GM12878 (cell line): Measurements from ENCODE around the gene DNAJC17.

Experiments used
- ATF2 ChIP-seq: IDR thresholded peaks from 2 replicates; pipeline ENCODE4 v1.6.1; 2012; ENCODE audit warnings: low read length, inconsistent platforms
- CREM ChIP-seq: IDR thresholded peaks from 2 replicates; pipeline ENCODE4 v1.6.1; 2014; ENCODE audit warnings: antibody characterized with exemption, low read depth
- EP300 ChIP-seq, 2 experiments: fragments of 150-350 bp in 1 of 2; IDR thresholded peaks; 2 replicates each; pipeline ENCODE4 v1.6.1; 2011 to 2012; ENCODE audit warnings: low read depth in 2 of 2, low read length in 2 of 2, borderline replicate concordance in 1 of 2, improper control_type of control experiment in 1 of 2, inconsistent platforms in 1 of 2; ENCODE audit not compliant: control insufficient read depth in 1 of 2
- EZH2 ChIP-seq: IDR thresholded peaks from 2 replicates; pipeline ENCODE4 v1.6.1; 2012; ENCODE audit warnings: low read depth, mild to moderate bottlenecking, control low read depth, inconsistent platforms, low read length, borderline replicate concordance; ENCODE audit not compliant: control insufficient read depth
- HDGF ChIP-seq: fragments of 450-650 bp; IDR thresholded peaks from 2 replicates; pipeline ENCODE4 v1.6.1; 2016; ENCODE audit warnings: antibody characterized with exemption
- MTA2 ChIP-seq: fragments of 450-650 bp; IDR thresholded peaks from 2 replicates; pipeline ENCODE4 v1.6.1; 2016; ENCODE audit warnings: low read depth, mild to moderate bottlenecking, moderate library complexity
- NFYB ChIP-seq: IDR thresholded peaks from 2 replicates; pipeline ENCODE4 v1.6.1; 2011; ENCODE audit warnings: low read depth, mild to moderate bottlenecking, low read length, improper control_type of control experiment, moderate library complexity; ENCODE audit not compliant: insufficient read depth
- POLR2A ChIP-seq: IDR thresholded peaks from 2 replicates; pipeline ENCODE4 v1.6.1; 2011; ENCODE audit warnings: low read depth, mild to moderate bottlenecking, low read length
- SRF ChIP-seq, 2 experiments: IDR thresholded peaks; 2 replicates each; pipeline ENCODE4 v1.6.1; 2011; ENCODE audit warnings: low read depth in 2 of 2, low read length in 2 of 2, mild to moderate bottlenecking in 1 of 2, moderate library complexity in 1 of 2
- ZBTB11 ChIP-seq: fragments of 450-650 bp; formaldehyde crosslinking; IDR thresholded peaks from 2 replicates; pipeline ENCODE4 v1.5.0; 2022; ENCODE audit warnings: mild to moderate bottlenecking, missing genetic modification characterization
- ZNF274 ChIP-seq: IDR thresholded peaks from one replicate; pipeline ENCODE4 v1.8.0; 2011; ENCODE audit not compliant: insufficient read length, insufficient read depth
- TF ChIP-seq, protein P1 (sequence below), 3 experiments: IDR thresholded peaks in 2 of 3; conservative IDR thresholded peaks in 1 of 3; 2 replicates each; pipeline ENCODE4 v1.5.1; 2011; ENCODE audit warnings: low read depth in 3 of 3, low read length in 3 of 3, mild to moderate bottlenecking in 3 of 3, control low read depth in 2 of 3, moderate library complexity in 2 of 3, inconsistent platforms in 1 of 3, mixed read lengths in 1 of 3; ENCODE audit not compliant: control insufficient read depth in 2 of 3, insufficient read depth in 1 of 3; ENCODE audit errors: extremely low read depth in 1 of 3

DNA sequence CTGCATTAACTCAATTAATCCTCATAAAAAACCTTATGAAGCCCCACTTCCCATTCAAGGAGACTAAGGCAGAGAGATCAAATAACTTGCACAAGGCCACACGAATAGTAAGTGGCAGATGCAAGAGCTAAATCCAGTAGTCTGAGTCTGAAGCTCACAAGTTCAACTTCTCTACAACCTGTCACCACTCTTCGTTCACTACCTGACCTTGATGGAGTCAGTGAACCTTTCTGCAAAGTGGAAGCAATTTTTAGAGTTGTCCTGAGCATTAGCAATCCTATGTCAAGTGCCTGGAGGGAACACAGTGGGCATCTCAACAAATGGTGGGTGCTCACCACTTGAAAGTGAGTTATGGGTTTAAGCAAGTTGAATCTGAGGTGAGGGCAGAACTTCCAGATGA lies 34.5 kb upstream of the DNAJC17 start:
- TF ChIP-seq POLR2A, result no peak
- TF ChIP-seq ZBTB11 (CRISPR knock-in tag), result no peak
- TF ChIP-seq MTA2, result no peak
- TF ChIP-seq SRF (IDR thresholded peaks at IDR 0.05; ENCODE audit: low read depth in 2 of 2, low read length in 2 of 2), result no peak
- TF ChIP-seq, protein P1, sequence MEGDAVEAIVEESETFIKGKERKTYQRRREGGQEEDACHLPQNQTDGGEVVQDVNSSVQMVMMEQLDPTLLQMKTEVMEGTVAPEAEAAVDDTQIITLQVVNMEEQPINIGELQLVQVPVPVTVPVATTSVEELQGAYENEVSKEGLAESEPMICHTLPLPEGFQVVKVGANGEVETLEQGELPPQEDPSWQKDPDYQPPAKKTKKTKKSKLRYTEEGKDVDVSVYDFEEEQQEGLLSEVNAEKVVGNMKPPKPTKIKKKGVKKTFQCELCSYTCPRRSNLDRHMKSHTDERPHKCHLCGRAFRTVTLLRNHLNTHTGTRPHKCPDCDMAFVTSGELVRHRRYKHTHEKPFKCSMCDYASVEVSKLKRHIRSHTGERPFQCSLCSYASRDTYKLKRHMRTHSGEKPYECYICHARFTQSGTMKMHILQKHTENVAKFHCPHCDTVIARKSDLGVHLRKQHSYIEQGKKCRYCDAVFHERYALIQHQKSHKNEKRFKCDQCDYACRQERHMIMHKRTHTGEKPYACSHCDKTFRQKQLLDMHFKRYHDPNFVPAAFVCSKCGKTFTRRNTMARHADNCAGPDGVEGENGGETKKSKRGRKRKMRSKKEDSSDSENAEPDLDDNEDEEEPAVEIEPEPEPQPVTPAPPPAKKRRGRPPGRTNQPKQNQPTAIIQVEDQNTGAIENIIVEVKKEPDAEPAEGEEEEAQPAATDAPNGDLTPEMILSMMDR (IDR thresholded peaks at IDR 0.05 in 2 of 3, conservative IDR thresholded peaks at IDR 0.05 in 1 of 3; ENCODE audit: control insufficient read depth in 2 of 3, extremely low read depth in 1 of 3, insufficient read depth in 1 of 3, low read depth in 3 of 3, low read length in 3 of 3), result no peak
- TF ChIP-seq HDGF, result no peak
- TF ChIP-seq NFYB, result no peak
- TF ChIP-seq ATF2, result no peak
- TF ChIP-seq EZH2, result no peak
- TF ChIP-seq ZNF274, result no peak
- TF ChIP-seq CREM, result no peak
- no peak for TF ChIP-seq EP300 (IDR thresholded peaks at IDR 0.05; ENCODE audit: borderline replicate concordance in 1 of 2, control insufficient read depth in 1 of 2, low read depth in 2 of 2, low read length in 2 of 2)
